Measurements from ENCODE around the gene CCL27. TPM values are rescaled to one million over a fixed set of nuclear protein-coding genes. Genes with fewer than 3 reads are reported as not detected.

The CCL27 gene
- total and polyA plus RNA-seq, 2 of the 8 experiments (the other 6 are each of a cell fraction or from before 2014, with no cell fraction given), result 0.42 TPM; not detected in 1

DNA sequence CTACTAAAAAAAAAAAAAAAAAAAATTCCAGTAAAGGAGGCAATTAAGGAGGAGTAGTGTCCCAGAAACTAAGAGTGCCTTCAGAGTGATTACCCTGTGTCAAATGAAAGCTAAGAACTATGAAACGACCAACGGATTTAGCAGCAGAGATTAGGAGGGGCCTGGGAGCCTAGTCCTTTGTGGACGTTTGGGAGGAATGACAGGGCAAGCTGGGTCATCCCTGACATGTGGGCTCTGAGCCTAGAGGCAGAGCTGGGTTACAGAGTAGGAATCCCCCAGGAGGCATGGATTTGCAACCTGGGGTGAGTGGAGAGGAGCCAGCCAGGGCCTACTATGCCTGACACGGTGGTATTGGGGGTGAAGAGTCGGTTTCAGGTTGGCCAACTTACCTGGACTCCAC is 29.3 kb downstream of the CCL27 start (continued):
- TF ChIP-seq, protein P1, sequence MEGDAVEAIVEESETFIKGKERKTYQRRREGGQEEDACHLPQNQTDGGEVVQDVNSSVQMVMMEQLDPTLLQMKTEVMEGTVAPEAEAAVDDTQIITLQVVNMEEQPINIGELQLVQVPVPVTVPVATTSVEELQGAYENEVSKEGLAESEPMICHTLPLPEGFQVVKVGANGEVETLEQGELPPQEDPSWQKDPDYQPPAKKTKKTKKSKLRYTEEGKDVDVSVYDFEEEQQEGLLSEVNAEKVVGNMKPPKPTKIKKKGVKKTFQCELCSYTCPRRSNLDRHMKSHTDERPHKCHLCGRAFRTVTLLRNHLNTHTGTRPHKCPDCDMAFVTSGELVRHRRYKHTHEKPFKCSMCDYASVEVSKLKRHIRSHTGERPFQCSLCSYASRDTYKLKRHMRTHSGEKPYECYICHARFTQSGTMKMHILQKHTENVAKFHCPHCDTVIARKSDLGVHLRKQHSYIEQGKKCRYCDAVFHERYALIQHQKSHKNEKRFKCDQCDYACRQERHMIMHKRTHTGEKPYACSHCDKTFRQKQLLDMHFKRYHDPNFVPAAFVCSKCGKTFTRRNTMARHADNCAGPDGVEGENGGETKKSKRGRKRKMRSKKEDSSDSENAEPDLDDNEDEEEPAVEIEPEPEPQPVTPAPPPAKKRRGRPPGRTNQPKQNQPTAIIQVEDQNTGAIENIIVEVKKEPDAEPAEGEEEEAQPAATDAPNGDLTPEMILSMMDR (IDR thresholded peaks at IDR 0.05; ENCODE audit: control extremely low read depth in 1 of 3, insufficient read depth in 1 of 3, low read depth in 1 of 3, low read length in 3 of 3), result no peak
- no peak for TF ChIP-seq PHF8 (conservative IDR thresholded peaks at IDR 0.05; ENCODE audit: low read depth, low read length)

All from H1 (cell line).